KMS-11 (cell line): Measurements from ENCODE around the gene NLGN1.

Source experiments
- H2AFZ ChIP-seq: fragments of 200-600 bp; sonication (generic); 2 replicates; pipeline ENCODE4 v1.6.1; 2016; ENCODE audit warnings: antibody characterized with exemption, mixed run types, low read depth
- H3K27ac ChIP-seq: fragments of 200-600 bp; sonication (generic); 2 replicates; pipeline ENCODE4 v1.6.1; 2016; ENCODE audit warnings: mild to moderate bottlenecking, mixed run types
- H3K27me3 ChIP-seq: fragments of 200-600 bp; sonication (generic); 2 replicates; pipeline ENCODE4 v1.6.1; 2017; ENCODE audit warnings: mild to moderate bottlenecking, low read depth, mixed run types, moderate library complexity; ENCODE audit not compliant: insufficient read depth
- H3K36me3 ChIP-seq: fragments of 200-600 bp; sonication (generic); 2 replicates; pipeline ENCODE4 v1.6.1; 2017; ENCODE audit warnings: mild to moderate bottlenecking, mixed run types; ENCODE audit not compliant: insufficient read depth
- H3K4me1 ChIP-seq: fragments of 200-600 bp; sonication (generic); 2 replicates; pipeline ENCODE4 v1.6.1; 2016; ENCODE audit warnings: mild to moderate bottlenecking, low read depth, mixed run types; ENCODE audit not compliant: poor library complexity, severe bottlenecking
- H3K4me2 ChIP-seq: fragments of 200-600 bp; sonication (generic); 2 replicates; pipeline ENCODE4 v1.7.0; 2016; ENCODE audit warnings: mild to moderate bottlenecking, mixed run types
- H3K4me3 ChIP-seq: fragments of 200-600 bp; sonication (generic); IDR thresholded peaks from 2 replicates; pipeline ENCODE4 v1.6.1; 2017; ENCODE audit warnings: low read depth, low read length, mixed read lengths; ENCODE audit not compliant: insufficient read depth
- H3K79me2 ChIP-seq: fragments of 200-600 bp; sonication (generic); 2 replicates; pipeline ENCODE4 v1.6.1; 2016; ENCODE audit warnings: low read depth, mixed run types; ENCODE audit not compliant: insufficient read depth
- H3K9ac ChIP-seq: fragments of 200-600 bp; sonication (generic); 2 replicates; pipeline ENCODE4 v1.6.1; 2016; ENCODE audit warnings: mild to moderate bottlenecking, mixed run types
- H4K20me1 ChIP-seq: fragments of 200-600 bp; sonication (generic); 2 replicates; pipeline ENCODE4 v1.6.1; 2016; ENCODE audit warnings: mild to moderate bottlenecking, mixed run types; ENCODE audit not compliant: insufficient read depth
- TF ChIP-seq, protein P1 (sequence below): fragments of 200-600 bp; sonication (generic); conservative IDR thresholded peaks from 2 replicates; pipeline ENCODE4 v1.6.1; 2017; ENCODE audit warnings: low read depth, mild to moderate bottlenecking, antibody characterized with exemption, low read length, moderate library complexity, mixed read lengths

The NLGN1 gene

GRCh38 chr3:173725507-173725906 is 328.0 kb downstream of the NLGN1 start:
- no peak overlapping the region for H2AFZ ChIP-seq
- peaks cover 10% of the 10 kb centered on the region for H3K4me1 ChIP-seq
- no peaks in the 10 kb centered on the region for H3K36me3 ChIP-seq
- H3K27me3 ChIP-seq: no peaks in the 10 kb centered on the region
- H3K9ac ChIP-seq: no peak overlapping the region
- peak overlapping the region; percentile 26; the same call in 1 of the 2 replicates for H3K4me2 ChIP-seq
- no peak overlapping the region for H3K27ac ChIP-seq
- H3K79me2 ChIP-seq: no peaks in the 10 kb centered on the region
- no peaks in the 10 kb centered on the region for H4K20me1 ChIP-seq
- H3K4me3 ChIP-seq: no peak overlapping the region
- TF ChIP-seq, protein P1, sequence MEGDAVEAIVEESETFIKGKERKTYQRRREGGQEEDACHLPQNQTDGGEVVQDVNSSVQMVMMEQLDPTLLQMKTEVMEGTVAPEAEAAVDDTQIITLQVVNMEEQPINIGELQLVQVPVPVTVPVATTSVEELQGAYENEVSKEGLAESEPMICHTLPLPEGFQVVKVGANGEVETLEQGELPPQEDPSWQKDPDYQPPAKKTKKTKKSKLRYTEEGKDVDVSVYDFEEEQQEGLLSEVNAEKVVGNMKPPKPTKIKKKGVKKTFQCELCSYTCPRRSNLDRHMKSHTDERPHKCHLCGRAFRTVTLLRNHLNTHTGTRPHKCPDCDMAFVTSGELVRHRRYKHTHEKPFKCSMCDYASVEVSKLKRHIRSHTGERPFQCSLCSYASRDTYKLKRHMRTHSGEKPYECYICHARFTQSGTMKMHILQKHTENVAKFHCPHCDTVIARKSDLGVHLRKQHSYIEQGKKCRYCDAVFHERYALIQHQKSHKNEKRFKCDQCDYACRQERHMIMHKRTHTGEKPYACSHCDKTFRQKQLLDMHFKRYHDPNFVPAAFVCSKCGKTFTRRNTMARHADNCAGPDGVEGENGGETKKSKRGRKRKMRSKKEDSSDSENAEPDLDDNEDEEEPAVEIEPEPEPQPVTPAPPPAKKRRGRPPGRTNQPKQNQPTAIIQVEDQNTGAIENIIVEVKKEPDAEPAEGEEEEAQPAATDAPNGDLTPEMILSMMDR: no peak

- H4K20me1 ChIP-seq: no peaks in the 10 kb centered on the region
- H3K27ac ChIP-seq: no peak overlapping the region
- peaks cover 39% of the 10 kb centered on the region for H3K4me1 ChIP-seq
- H3K79me2 ChIP-seq: no peaks in the 10 kb centered on the region
- H3K27me3 ChIP-seq: no peaks in the 10 kb centered on the region
- H2AFZ ChIP-seq: no peak overlapping the region
- H3K9ac ChIP-seq: no peak overlapping the region
- no peak overlapping the region for H3K4me3 ChIP-seq
- TF ChIP-seq, protein P1: no peak
- no peaks in the 10 kb centered on the region for H3K36me3 ChIP-seq
- H3K4me2 ChIP-seq: no peak overlapping the region
These were observed 332.8 kb downstream of the NLGN1 start for GRCh38 chr3:173730391-173730790.

DNA sequence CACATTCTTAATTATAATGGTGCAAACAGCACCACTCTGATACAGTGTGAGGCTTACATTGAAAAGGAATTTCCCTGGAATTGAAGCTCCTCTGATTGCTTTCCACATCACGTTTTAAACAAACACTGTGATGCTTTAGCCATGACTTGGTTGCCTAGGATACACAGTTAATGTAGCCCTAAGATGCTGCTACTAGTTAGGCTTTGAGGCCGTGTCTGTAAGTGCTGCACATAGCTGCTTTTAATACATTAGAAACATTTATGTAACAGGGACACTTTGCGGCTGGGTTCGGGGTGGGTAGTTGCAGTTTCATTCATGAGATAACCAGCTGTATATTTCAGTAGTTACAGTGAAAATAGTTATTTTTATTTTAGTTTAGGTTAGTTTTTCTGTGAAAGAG is 334.7 kb downstream of the NLGN1 start:
- Histone ChIP-seq H3K4me3 (no peak overlapping the region), H4K20me1 (no peaks in the 10 kb centered on the region), H3K4me2 (peak overlapping the region; percentile 37), H3K4me1 (peaks cover 52% of the 10 kb centered on the region), H3K79me2 (no peaks in the 10 kb centered on the region), H3K9ac (no peak overlapping the region), H3K27ac (peak overlapping the region; percentile 28; the same call in 1 of the 2 replicates), H2AFZ (no peak overlapping the region), H3K36me3 (no peaks in the 10 kb centered on the region), H3K27me3 (no peaks in the 10 kb centered on the region)
- TF ChIP-seq, protein P1: no peak

GRCh38 chr3:173733029-173733652 is 335.6 kb downstream of the NLGN1 start:
- no peak overlapping the region; the same call in 1 of the 2 replicates for H3K4me2 ChIP-seq
- no peaks in the 10 kb centered on the region for H3K27me3 ChIP-seq
- TF ChIP-seq, protein P1: peak; percentile 60
- H3K9ac ChIP-seq: no peak overlapping the region
- peaks cover 61% of the 10 kb centered on the region for H3K4me1 ChIP-seq
- H3K79me2 ChIP-seq: no peaks in the 10 kb centered on the region
- no peak overlapping the region for H2AFZ ChIP-seq
- no peaks in the 10 kb centered on the region for H3K36me3 ChIP-seq
- no peaks in the 10 kb centered on the region for H4K20me1 ChIP-seq
- no peak overlapping the region for H3K4me3 ChIP-seq
- H3K27ac ChIP-seq: no peak overlapping the region
